Measurements from ENCODE around the gene C11orf97. TPM values are rescaled to one million over a fixed set of nuclear protein-coding genes. Genes with fewer than 3 reads are reported as not detected.
A peak's percentile ranks its signal among the peaks of the same experiment; 100 is the strongest.

C11orf97 gene
- polyA plus RNA-seq, 3 donors from 2014 or later: not detected

- H3K27me3 Mint-ChIP-seq (ENCODE audit: low read depth in 3 of 3): peaks cover 7 to 19% (median 11%) of the 10 kb centered on the region in 3 donors
- H3K36me3 Mint-ChIP-seq: no peaks in the 10 kb centered on the region
- no peaks in the 10 kb centered on the region for H3K9me3 Mint-ChIP-seq
- H3K4me1 Mint-ChIP-seq: no peaks in the 10 kb centered on the region
- no peak for DNase-seq
- H3K4me3 Mint-ChIP-seq: no peak overlapping the region
- no peak overlapping the region for H3K27ac Mint-ChIP-seq
Observed at GRCh38 chr11:94533696-94534630, 21.7 kb downstream of the C11orf97 start.

GRCh38 chr11:94536386-94536785 is 24.1 kb downstream of the C11orf97 start:
- Mint-ChIP-seq H3K9me3 (no peaks in the 10 kb centered on the region), H3K4me1 (no peaks in the 10 kb centered on the region), H3K27me3 (ENCODE audit: low read depth in 3 of 3) (peaks cover 7 to 19% (median 11%) of the 10 kb centered on the region in 3 donors), H3K36me3 (no peaks in the 10 kb centered on the region), H3K4me3 (no peak overlapping the region), H3K27ac (no peak overlapping the region)
- no peak for DNase-seq

GRCh38 chr11:94537031-94537600 is 24.9 kb downstream of the C11orf97 start:
- Mint-ChIP-seq H3K27me3 (ENCODE audit: low read depth in 3 of 3) (peaks cover 7 to 18% (median 11%) of the 10 kb centered on the region in 3 donors), H3K4me3 (no peak overlapping the region), H3K27ac (no peak overlapping the region), H3K9me3 (no peaks in the 10 kb centered on the region), H3K4me1 (no peaks in the 10 kb centered on the region), H3K36me3 (no peaks in the 10 kb centered on the region)
- no peak for DNase-seq

GRCh38 chr11:94539420-94539819 is 27.2 kb downstream of the C11orf97 start:
- no peak for DNase-seq
- H3K27me3 Mint-ChIP-seq (ENCODE audit: low read depth in 3 of 3): peaks cover 2 to 8% (median 6%) of the 10 kb centered on the region in 3 donors
- H3K27ac Mint-ChIP-seq: no peak overlapping the region
- peaks cover 8 to 12% of the 10 kb centered on the region in 2 donors for H3K4me1 Mint-ChIP-seq
- no peaks in the 10 kb centered on the region for H3K9me3 Mint-ChIP-seq
- no peaks in the 10 kb centered on the region for H3K36me3 Mint-ChIP-seq
- no peak overlapping the region for H3K4me3 Mint-ChIP-seq

GRCh38 chr11:94543695-94544645 is 31.7 kb downstream of the C11orf97 start, which contains the start of gene FUT4:
Gene FUT4 (plus strand): TSS chr11:94543921. CDS start chr11:94544134, 213 bp downstream.
- H3K4me1 Mint-ChIP-seq: peaks cover 34 to 43% of the 10 kb centered on the region in 2 donors
- peak within 1 kb of the TSS; percentile 96 to 99 (median 98) for H3K4me3 Mint-ChIP-seq
- peak within 1 kb of the TSS; percentile 86 to 99 (median 98) for H3K27ac Mint-ChIP-seq
- H3K27me3 Mint-ChIP-seq (ENCODE audit: low read depth in 3 of 3): peaks cover 0 to 2% (median 2%) of the 10 kb centered on the region in 3 donors
- peaks cover 0 to 9% (median 0%) of the 10 kb centered on the region in 3 donors for H3K36me3 Mint-ChIP-seq
- no peaks in the 10 kb centered on the region for H3K9me3 Mint-ChIP-seq
- peak; percentile 65 to 70 (median 70) for DNase-seq

GRCh38 chr11:94544646-94545263 is 32.5 kb downstream of the C11orf97 start:
- H3K36me3 Mint-ChIP-seq: peaks cover 0 to 12% (median 0%) of the 10 kb centered on the region in 3 donors
- peaks cover 0 to 2% (median 2%) of the 10 kb centered on the region in 3 donors for H3K27me3 Mint-ChIP-seq (ENCODE audit: low read depth in 3 of 3)
- H3K9me3 Mint-ChIP-seq: no peaks in the 10 kb centered on the region
- H3K4me3 Mint-ChIP-seq: peak overlapping the region; percentile 36 to 80 (median 73)
- H3K4me1 Mint-ChIP-seq: peaks cover 36 to 48% of the 10 kb centered on the region in 2 donors
- H3K27ac Mint-ChIP-seq: peak overlapping the region in 1 of 6 donors; percentile 19
- DNase-seq: no peak

- Mint-ChIP-seq H3K9me3 (no peaks in the 10 kb centered on the region), H3K4me1 (peaks cover 36 to 48% of the 10 kb centered on the region in 2 donors), H3K4me3 (peak overlapping the region; percentile 67 to 80 (median 76)), H3K27me3 (ENCODE audit: low read depth in 3 of 3) (peaks cover 0 to 3% (median 0%) of the 10 kb centered on the region in 3 donors), H3K27ac (peak overlapping the region in 4 of 6 donors; percentile 24 to 64 (median 54)), H3K36me3 (peaks cover 0 to 14% (median 0%) of the 10 kb centered on the region in 3 donors)
- DNase-seq: no peak
Observed at GRCh38 chr11:94545264-94546161, 33.3 kb downstream of the C11orf97 start.

GRCh38 chr11:94546162-94546470 is 33.9 kb downstream of the C11orf97 start:
- Mint-ChIP-seq H3K27ac (peak overlapping the region in 3 of 6 donors; percentile 26 to 60 (median 47)), H3K9me3 (no peaks in the 10 kb centered on the region), H3K27me3 (ENCODE audit: low read depth in 3 of 3) (peaks cover 0 to 3% (median 0%) of the 10 kb centered on the region in 3 donors), H3K4me3 (peak overlapping the region; percentile 54 to 76 (median 75)), H3K36me3 (peaks cover 0 to 15% (median 0%) of the 10 kb centered on the region in 3 donors), H3K4me1 (peaks cover 36 to 48% of the 10 kb centered on the region in 2 donors)
- no peak for DNase-seq

- H3K4me3 Mint-ChIP-seq: peak overlapping the region; percentile 23 to 76 (median 42)
- H3K36me3 Mint-ChIP-seq: peaks cover 0 to 15% (median 0%) of the 10 kb centered on the region in 3 donors
- peaks cover 36 to 48% of the 10 kb centered on the region in 2 donors for H3K4me1 Mint-ChIP-seq
- DNase-seq: no peak
- no peaks in the 10 kb centered on the region for H3K9me3 Mint-ChIP-seq
- H3K27me3 Mint-ChIP-seq (ENCODE audit: low read depth in 3 of 3): peaks cover 0 to 3% (median 0%) of the 10 kb centered on the region in 3 donors
- H3K27ac Mint-ChIP-seq: no peak overlapping the region
Observed at GRCh38 chr11:94546886-94547285, 34.6 kb downstream of the C11orf97 start.

- no peaks in the 10 kb centered on the region for H3K9me3 Mint-ChIP-seq
- peaks cover 0 to 15% (median 0%) of the 10 kb centered on the region in 3 donors for H3K36me3 Mint-ChIP-seq
- no peak overlapping the region for H3K4me3 Mint-ChIP-seq
- no peak for DNase-seq
- H3K27ac Mint-ChIP-seq: no peak overlapping the region
- peaks cover 0 to 1% (median 0%) of the 10 kb centered on the region in 3 donors for H3K27me3 Mint-ChIP-seq (ENCODE audit: low read depth in 3 of 3)
- H3K4me1 Mint-ChIP-seq: peaks cover 28 to 35% of the 10 kb centered on the region in 2 donors
Observed at GRCh38 chr11:94549146-94549545, 36.9 kb downstream of the C11orf97 start.

GRCh38 chr11:94550513-94550912 is 38.3 kb downstream of the C11orf97 start:
- DNase-seq: no peak
- Mint-ChIP-seq H3K27me3 (ENCODE audit: low read depth in 3 of 3) (peaks cover 0 to 1% (median 0%) of the 10 kb centered on the region in 3 donors), H3K36me3 (peaks cover 0 to 15% (median 0%) of the 10 kb centered on the region in 3 donors), H3K27ac (no peak overlapping the region), H3K9me3 (no peaks in the 10 kb centered on the region), H3K4me1 (peaks cover 26 to 33% of the 10 kb centered on the region in 2 donors), H3K4me3 (no peak overlapping the region)

- Mint-ChIP-seq H3K4me3 (no peak overlapping the region), H3K9me3 (no peaks in the 10 kb centered on the region), H3K4me1 (peaks cover 2 to 5% of the 10 kb centered on the region in 2 donors), H3K27me3 (ENCODE audit: low read depth in 3 of 3) (peaks cover 0 to 1% (median 0%) of the 10 kb centered on the region in 3 donors), H3K36me3 (peaks cover 0 to 7% (median 0%) of the 10 kb centered on the region in 3 donors), H3K27ac (no peak overlapping the region)
- DNase-seq: no peak
Observed at GRCh38 chr11:94553938-94554337, 41.7 kb downstream of the C11orf97 start.

All from immature natural killer cell (primary cell).